Kidney epithelial cell (primary cell): ENCODE measurements around the gene AP3S2. TPM values are rescaled to one million over a fixed set of nuclear protein-coding genes. Genes with fewer than 3 reads are reported as not detected.
"Not testable (repeated sequence)": the region's sequence is repeated elsewhere in the genome, so short reads cannot be mapped to it uniquely, and the experiment has no call there.

Experiments
- DNase-seq: peaks from one replicate; pipeline ENCODE4 v3.0.0-alpha.2; 2010; ENCODE audit warnings: low read depth
- H3K27me3 ChIP-seq: 2 replicates; pipeline ENCODE4 v1.6.0; 2011; ENCODE audit warnings: low read length; ENCODE audit not compliant: control insufficient read depth, insufficient read depth
- H3K36me3 ChIP-seq: 2 replicates; pipeline ENCODE4 v1.5.1; 2011; ENCODE audit warnings: low read length; ENCODE audit not compliant: control insufficient read depth, insufficient read depth
- H3K4me3 ChIP-seq: 2 replicates; pipeline ENCODE4 v1.5.1; 2011; ENCODE audit warnings: low read depth, mild to moderate bottlenecking, control low read depth, low read length
- CTCF ChIP-seq: IDR thresholded peaks from 2 replicates; pipeline ENCODE4 v1.5.1; 2011; ENCODE audit warnings: mild to moderate bottlenecking, moderate library complexity, low read length, control low read depth, inconsistent platforms; ENCODE audit not compliant: insufficient read depth, poor library complexity, severe bottlenecking
- total RNA-seq: library from RNA; depleted of rRNA; stranded (reverse); fragments of >200 nt; gene quantifications from 2 replicates; pipeline ENCODE4 v1.2.3, GENCODE V29; 2015

AP3S2 gene
- total RNA-seq, 1 donor from 2014 or later, result 66.6 TPM

GRCh38 chr15:89888214-89888804, 5.5 kb downstream of the AP3S2 start:
- Histone ChIP-seq H3K4me3 (no peak overlapping the region), H3K27me3 (no peaks in the 10 kb centered on the region), H3K36me3 (peaks cover 1% of the 10 kb centered on the region)
- no peak for DNase-seq
- peak; percentile 38 for TF ChIP-seq CTCF

- H3K27me3 ChIP-seq, result no peaks in the 10 kb centered on the region
- no peak overlapping the region for H3K4me3 ChIP-seq
Observed at GRCh38 chr15:89885611-89886010, 8.2 kb downstream of the AP3S2 start.

GRCh38 chr15:89885179-89885578, 8.6 kb downstream of the AP3S2 start:
- not testable (repeated sequence) for DNase-seq, H3K4me3 ChIP-seq, H3K36me3 ChIP-seq, H3K27me3 ChIP-seq

More at GRCh38 chr15:89885611-89886010, 8.2 kb downstream of the AP3S2 start:
- no peak for TF ChIP-seq CTCF
- H3K36me3 ChIP-seq, result peaks cover 1% of the 10 kb centered on the region
- no peak for DNase-seq

- no peak for TF ChIP-seq CTCF
- no peak for DNase-seq
- no peaks in the 10 kb centered on the region for H3K27me3 ChIP-seq
- H3K36me3 ChIP-seq, result peaks cover 1% of the 10 kb centered on the region
- no peak overlapping the region for H3K4me3 ChIP-seq
Observed at GRCh38 chr15:89883518-89883917, 10.3 kb downstream of the AP3S2 start.

GRCh38 chr15:89880727-89881126, 13.1 kb downstream of the AP3S2 start:
- TF ChIP-seq CTCF, result no peak
- H3K4me3 ChIP-seq, result no peak overlapping the region
- no peaks in the 10 kb centered on the region for H3K36me3 ChIP-seq

GRCh38 chr15:89878323-89878722, 15.5 kb downstream of the AP3S2 start:
- no peak for TF ChIP-seq CTCF
- no peak for DNase-seq
- no peaks in the 10 kb centered on the region for H3K27me3 ChIP-seq
- H3K4me3 ChIP-seq, result no peak overlapping the region
- H3K36me3 ChIP-seq, result no peaks in the 10 kb centered on the region

More at GRCh38 chr15:89880727-89881126, 13.1 kb downstream of the AP3S2 start:
- H3K27me3 ChIP-seq, result no peaks in the 10 kb centered on the region
- DNase-seq, result no peak
